Stimulated activated naive CD8-positive, alpha-beta T cell treated with anti-CD3 and anti-CD28 coated beads, Interleukin-15, Interleukin-2, amounts not matched to agents 100 ng/mL and 50 ng/mL, for 24 hours (primary cell): ENCODE measurements around the gene SAT2.

Source experiments
- H3K27ac Mint-ChIP-seq: one replicate; pipeline ENCODE4 v1.8.0; 2021; ENCODE audit warnings: mild to moderate bottlenecking, mixed read lengths
- H3K27me3 Mint-ChIP-seq: one replicate; pipeline ENCODE4 v1.8.0; 2021; ENCODE audit warnings: mixed read lengths
- H3K36me3 Mint-ChIP-seq: one replicate; pipeline ENCODE4 v1.8.0; 2021; ENCODE audit warnings: low read depth, mixed read lengths
- H3K4me1 Mint-ChIP-seq: one replicate; pipeline ENCODE4 v1.8.0; 2021; ENCODE audit warnings: low read depth, mixed read lengths
- H3K4me3 Mint-ChIP-seq: one replicate; pipeline ENCODE4 v1.8.0; 2021; ENCODE audit warnings: mild to moderate bottlenecking, mixed read lengths
- H3K9me3 Mint-ChIP-seq: one replicate; pipeline ENCODE4 v1.8.0; 2021; ENCODE audit warnings: mixed read lengths

Gene SAT2

DNA sequence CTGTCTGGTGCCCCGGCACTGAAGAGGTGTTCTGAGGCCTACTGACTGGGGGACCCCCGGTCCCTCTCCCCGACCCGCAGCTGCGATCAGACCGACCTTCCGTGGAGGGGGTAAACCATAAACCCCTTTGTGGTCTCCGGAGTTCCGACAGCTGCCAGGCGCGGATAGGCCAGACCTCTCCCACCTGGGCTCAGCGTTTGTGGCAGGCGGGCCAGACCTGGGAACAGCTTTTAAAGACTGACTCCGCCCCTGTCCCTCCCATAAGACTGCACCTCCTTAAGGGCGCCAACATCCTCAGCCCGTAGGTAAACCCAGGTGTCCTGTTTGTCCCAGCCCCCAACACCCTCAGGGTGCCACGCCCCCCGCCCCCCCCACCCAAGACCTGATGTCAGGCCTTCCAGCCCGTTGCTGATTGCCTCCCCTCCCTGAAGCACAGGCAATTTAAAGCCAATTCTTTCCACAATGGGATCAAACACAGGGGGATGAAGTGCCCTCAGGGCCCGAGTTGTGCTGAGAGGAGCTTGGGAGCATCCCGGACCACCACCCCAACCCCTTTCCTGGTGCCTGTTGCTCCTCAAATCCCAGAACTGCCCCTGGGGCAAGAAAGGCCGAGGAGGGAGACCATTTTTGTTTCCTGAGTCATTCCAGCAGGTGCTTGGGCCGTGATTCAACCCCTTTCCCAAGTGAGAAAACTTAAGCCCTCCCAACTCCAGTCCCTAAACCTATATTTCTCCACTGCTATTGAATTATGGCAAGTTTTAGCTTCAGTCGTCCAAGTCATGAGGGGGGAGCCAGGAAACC lies 37.5 kb downstream of the SAT2 start, which contains the start of gene SOX15:
Gene SOX15, minus strand, starts transcription at position 204 of the 801 bp plus-strand sequence. CDS start 418 bp downstream, outside the sequence.
- no peak within 1 kb of the TSS for H3K27ac Mint-ChIP-seq
- H3K9me3 Mint-ChIP-seq = no peaks in the 10 kb centered on the region
- H3K4me3 Mint-ChIP-seq = no peak within 1 kb of the TSS
- H3K36me3 Mint-ChIP-seq = peaks cover 56% of the 10 kb centered on the region
- H3K4me1 Mint-ChIP-seq = peaks cover 10% of the 10 kb centered on the region
- no peaks in the 10 kb centered on the region for H3K27me3 Mint-ChIP-seq

DNA sequence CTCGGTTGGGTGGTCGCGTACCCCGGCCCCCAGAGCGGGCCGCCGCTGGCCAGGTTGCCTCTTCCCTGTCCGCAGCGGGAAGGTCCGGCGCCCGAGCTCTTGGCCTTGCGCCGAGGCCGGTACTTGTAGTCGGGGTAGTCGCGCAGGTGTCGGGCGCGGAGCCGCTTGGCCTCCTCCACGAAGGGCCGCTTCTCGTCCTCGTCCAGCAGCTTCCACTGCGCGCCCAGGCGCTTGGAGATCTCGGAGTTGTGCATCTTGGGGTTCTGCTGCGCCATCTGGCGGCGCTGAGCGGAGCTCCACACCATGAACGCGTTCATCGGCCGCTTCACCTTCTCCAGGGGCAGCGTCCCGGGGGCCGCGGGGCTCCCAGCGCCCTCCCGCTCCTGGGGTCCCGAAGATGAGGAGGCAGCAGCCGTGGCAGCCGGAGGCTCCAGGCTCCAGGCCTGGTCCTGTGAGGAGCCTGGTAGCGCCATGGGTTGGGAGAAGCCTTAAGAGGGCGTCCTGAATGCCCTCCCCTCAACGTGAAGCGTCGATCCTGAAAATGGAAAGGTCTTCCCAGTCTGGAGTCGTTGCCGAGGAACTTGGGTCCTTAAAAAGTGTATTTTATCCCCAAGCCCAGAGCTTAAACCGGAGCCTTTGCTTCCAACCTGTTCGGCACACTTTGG lies 38.3 kb downstream of the SAT2 start:
- peaks cover 18% of the 10 kb centered on the region for H3K4me1 Mint-ChIP-seq
- H3K4me3 Mint-ChIP-seq = no peak overlapping the region
- peaks cover 58% of the 10 kb centered on the region for H3K36me3 Mint-ChIP-seq

DNA sequence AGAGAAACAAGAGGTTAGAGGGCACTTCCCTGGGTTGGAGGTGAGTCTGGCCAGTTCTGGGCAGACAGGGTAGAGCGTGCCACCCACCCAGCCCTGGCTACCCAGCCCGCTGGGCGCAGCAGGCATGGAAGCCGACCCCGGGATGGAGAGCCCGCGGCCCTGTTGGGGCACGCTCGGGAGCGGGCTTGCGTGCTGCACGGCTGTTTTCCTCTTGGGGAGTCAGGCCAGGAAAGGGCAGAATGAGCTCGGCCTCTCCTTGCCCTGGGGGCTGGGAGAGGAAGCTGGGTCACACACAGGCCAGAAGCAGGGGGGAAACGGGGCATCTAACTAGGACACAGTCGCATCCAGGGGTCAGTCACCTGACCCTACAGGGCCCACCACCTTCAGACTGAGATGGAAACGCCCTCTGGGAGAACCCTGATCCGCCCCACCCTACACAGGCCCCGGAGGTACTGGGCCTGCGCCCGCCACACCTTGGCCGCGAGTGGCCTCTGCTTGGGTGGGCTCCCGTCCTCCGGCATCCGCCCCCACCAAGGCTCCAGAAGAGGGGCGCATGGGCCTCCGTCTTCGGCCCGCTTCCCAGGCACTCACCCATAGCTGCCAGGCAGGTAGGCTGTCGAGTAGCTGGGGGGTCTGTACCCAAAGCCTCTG lies 38.9 kb downstream of the SAT2 start:
- H3K4me1 Mint-ChIP-seq = peaks cover 24% of the 10 kb centered on the region
- H3K9me3 Mint-ChIP-seq = no peaks in the 10 kb centered on the region
- H3K4me3 Mint-ChIP-seq = no peak overlapping the region
- H3K27ac Mint-ChIP-seq = no peak overlapping the region
- H3K36me3 Mint-ChIP-seq = peaks cover 55% of the 10 kb centered on the region
- H3K27me3 Mint-ChIP-seq = no peaks in the 10 kb centered on the region

More for the DNA sequence above, 38.3 kb downstream of the SAT2 start:
- no peak overlapping the region for H3K27ac Mint-ChIP-seq
- H3K27me3 Mint-ChIP-seq = no peaks in the 10 kb centered on the region
- no peaks in the 10 kb centered on the region for H3K9me3 Mint-ChIP-seq

DNA sequence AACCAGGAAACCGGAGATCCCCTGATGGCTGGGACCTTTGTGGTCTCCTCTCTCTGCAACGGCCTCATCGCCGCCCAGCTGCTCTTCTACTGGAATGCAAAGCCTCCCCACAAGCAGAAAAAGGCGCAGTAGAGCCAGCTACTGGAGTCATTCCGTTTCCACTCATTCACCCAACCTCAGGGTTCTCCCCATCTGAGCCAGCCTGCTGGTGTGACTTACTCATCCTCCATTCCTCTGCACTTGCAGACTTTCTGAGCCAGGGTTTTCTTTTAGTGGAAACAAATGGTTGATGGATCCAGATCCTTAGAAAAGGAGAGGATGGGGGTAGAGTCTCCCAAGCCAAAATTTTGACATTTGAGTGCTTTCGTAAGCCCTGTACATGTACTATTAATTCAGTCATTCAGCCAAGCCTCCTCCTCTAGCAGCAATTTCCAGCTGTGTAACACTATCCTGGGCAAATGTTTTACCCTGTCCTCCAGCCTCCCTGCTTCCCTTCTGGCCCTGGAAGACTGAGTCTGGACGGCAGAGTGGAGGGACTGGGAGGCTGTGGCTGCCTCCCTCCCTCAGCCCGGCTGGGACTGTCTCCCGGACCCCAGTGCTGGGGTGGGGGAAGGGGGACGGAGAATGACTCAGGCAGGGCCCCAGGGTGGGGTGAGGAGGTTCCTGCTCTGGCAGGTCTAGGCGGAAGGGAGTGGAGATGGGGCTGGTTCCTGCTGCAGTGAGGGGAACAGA lies 40.0 kb downstream of the SAT2 start:
- Mint-ChIP-seq H3K4me3 (no peak overlapping the region), H3K27ac (no peak overlapping the region), H3K9me3 (no peaks in the 10 kb centered on the region), H3K36me3 (peaks cover 47% of the 10 kb centered on the region), H3K27me3 (no peaks in the 10 kb centered on the region), H3K4me1 (peaks cover 31% of the 10 kb centered on the region)

DNA sequence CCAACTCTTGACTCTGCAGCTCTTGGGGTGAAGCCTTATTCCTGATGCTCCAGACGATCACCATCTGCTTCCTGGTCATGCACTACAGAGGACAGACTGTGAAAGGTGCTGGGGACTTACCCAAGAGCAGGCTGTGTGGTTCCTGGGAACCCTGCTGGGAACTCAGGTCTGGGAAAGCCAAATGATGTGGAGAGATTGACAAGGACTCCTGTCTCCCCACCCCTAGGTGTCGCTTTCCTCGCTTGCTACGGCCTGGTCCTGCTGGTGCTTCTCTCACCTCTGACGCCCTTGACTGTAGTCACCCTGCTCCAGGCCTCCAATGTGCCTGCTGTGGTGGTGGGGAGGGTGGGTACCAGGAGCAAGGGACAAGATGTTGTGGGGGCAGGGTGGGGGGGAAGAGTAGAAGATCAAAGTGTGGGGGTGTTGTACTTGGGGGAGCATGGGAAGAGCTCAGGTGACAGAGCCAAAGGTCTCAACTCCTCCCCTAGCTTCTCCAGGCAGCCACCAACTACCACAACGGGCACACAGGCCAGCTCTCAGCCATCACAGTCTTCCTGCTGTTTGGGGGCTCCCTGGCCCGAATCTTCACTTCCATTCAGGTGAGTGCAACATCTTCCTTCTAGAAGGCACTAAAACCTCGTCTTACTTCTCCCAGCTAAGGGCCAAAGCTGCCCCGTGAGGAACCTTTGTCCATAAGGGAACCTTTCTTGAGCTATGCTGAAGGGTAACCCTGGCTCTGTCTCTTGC lies 40.8 kb downstream of the SAT2 start:
- Mint-ChIP-seq H3K4me1 (peaks cover 39% of the 10 kb centered on the region), H3K4me3 (no peak overlapping the region), H3K9me3 (no peaks in the 10 kb centered on the region), H3K27me3 (no peaks in the 10 kb centered on the region), H3K36me3 (peaks cover 45% of the 10 kb centered on the region), H3K27ac (no peak overlapping the region)

DNA sequence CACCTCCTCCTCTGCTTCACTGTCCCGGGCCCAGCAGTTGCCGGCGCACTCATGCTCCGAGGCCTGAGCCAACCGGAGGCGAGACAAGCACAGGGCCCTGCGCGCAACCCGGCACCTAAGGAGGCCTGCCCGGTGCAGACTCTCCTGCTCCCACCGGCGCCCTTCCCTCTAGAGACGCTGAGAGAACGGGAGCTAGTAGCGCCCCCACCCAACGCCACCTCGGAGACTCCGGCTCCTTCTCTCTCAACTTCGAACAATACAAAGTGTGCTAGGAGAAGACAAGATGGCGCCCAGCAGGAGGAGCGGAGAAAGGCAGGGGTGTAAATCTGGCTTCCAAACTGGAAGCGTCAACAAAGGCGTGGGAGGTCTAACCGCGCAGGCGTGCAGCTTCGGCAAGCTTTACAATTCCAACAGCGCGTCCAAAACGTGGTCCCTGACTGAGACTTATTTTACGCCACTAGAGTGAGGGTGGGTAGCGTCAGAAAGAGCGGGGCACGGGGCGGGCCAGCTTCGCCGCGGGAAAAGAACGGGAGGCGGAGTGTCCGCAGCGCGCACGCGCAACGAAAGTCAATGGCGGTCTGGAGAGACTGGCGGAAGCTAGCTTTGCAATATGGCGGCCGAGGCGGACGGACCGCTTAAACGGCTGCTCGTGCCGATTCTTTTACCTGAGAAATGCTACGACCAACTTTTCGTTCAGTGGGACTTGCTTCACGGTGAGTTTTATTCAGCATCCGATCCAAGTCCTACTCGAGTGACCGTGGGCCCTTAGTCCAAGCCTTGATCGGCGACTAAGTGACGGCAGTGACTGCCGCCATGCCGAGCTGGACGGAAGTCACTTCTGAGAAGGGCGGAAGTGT lies 44.1 kb downstream of the SAT2 start, which contains the start of gene MPDU1:
Gene MPDU1, plus strand, starts transcription at position 600 of the 857 bp plus-strand sequence. Its CDS starts 11 bp downstream, at position 611.
- Mint-ChIP-seq H3K36me3 (peaks cover 59% of the 10 kb centered on the region), H3K27me3 (no peaks in the 10 kb centered on the region), H3K4me1 (peaks cover 69% of the 10 kb centered on the region), H3K9me3 (no peaks in the 10 kb centered on the region), H3K27ac (peak within 1 kb of the TSS; percentile 100), H3K4me3 (peak within 1 kb of the TSS; percentile 92)

DNA sequence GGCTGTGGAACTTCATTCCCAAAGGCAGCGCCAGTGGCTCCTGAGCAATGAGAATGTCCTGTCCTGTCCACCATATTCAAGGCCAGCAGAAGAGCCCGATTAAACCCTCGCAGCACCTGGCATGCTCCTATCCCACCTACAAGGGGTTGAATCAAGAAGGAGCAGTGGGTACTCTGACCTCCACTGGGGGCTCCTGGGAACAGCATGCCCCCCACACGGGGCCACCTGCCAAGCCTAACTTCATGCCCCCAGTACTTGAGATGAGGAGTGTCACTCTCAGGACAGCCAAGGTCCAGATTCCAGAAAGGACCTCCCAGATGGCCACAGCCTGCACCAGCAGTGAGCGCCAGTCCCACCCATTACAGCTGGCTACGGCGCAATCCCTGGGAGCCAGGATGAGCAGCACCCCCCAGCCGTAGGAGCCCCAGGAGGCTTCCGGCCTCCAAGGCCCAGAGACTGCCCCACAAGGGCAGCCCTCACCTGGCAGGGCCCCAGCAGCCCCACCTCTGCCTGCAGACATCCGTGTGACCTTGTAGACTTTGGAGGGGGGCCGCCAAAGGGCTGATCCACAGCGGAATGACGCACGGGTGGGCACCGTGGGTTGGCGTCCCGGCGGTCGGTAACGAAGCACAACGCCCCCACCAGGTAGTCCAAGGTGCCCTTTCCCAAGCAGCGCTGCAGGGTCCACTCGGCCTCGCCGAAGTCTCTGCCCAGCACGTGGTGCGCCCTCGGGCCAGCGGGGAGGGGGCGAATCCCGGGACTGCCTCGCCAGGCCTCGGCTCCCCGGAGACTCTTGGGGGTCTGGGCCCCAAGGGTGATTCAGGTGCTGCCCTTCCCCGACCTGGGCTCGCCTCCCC lies 45.0 kb downstream of the SAT2 start:
- no peaks in the 10 kb centered on the region for H3K9me3 Mint-ChIP-seq
- peak overlapping the region; percentile 100 for H3K27ac Mint-ChIP-seq
- H3K4me1 Mint-ChIP-seq = peaks cover 78% of the 10 kb centered on the region
- peaks cover 60% of the 10 kb centered on the region for H3K36me3 Mint-ChIP-seq
- no peaks in the 10 kb centered on the region for H3K27me3 Mint-ChIP-seq
- peak overlapping the region; percentile 92 for H3K4me3 Mint-ChIP-seq

DNA sequence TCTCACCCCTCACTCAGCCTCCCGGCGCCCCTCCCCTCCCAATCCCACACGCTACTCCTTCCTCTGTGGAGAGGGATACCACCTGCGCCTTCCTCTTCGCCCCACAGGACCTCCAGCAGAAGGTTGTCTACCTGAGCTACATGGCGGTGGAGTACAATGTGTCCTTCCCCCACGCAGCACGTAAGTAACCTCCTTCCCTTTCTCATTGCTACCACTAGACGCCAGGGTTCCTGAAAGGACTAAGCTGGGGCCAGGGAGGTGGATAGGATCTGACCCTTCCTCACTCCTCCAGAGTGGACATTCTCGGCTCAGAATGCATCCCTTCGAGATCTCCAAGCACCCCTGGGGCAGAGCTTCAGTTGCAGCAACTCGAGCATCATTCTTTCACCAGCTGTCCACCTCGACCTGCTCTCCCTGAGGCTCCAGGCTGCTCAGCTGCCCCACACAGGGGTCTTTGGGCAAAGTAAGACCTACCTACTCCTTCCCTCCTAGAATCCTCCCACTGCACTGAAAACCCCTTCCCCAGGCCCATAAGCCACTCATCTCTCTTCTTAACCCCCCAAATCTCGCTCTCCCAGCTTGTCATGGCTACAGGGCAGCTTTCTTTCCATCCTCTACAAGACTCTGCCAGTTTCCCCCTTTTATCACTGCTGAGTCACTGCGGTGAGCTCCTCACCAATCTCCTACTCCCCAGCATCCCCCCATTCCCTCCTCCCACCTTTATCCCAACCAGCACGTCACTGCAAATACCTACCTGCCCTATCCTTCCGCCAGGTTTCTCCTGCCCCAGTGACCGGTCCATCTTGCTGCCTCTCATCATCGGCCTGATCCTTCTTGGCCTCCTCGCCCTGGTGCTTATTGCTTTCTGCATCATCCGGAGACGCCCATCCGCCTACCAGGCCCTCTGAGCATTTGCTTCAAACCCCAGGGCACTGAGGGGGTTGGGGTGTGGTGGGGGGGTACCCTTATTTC lies 46.7 kb downstream of the SAT2 start:
- Mint-ChIP-seq H3K27me3 (no peaks in the 10 kb centered on the region), H3K27ac (peak overlapping the region; percentile 71), H3K36me3 (peaks cover 70% of the 10 kb centered on the region), H3K9me3 (no peaks in the 10 kb centered on the region), H3K4me3 (peak overlapping the region; percentile 42), H3K4me1 (peaks cover 94% of the 10 kb centered on the region)

DNA sequence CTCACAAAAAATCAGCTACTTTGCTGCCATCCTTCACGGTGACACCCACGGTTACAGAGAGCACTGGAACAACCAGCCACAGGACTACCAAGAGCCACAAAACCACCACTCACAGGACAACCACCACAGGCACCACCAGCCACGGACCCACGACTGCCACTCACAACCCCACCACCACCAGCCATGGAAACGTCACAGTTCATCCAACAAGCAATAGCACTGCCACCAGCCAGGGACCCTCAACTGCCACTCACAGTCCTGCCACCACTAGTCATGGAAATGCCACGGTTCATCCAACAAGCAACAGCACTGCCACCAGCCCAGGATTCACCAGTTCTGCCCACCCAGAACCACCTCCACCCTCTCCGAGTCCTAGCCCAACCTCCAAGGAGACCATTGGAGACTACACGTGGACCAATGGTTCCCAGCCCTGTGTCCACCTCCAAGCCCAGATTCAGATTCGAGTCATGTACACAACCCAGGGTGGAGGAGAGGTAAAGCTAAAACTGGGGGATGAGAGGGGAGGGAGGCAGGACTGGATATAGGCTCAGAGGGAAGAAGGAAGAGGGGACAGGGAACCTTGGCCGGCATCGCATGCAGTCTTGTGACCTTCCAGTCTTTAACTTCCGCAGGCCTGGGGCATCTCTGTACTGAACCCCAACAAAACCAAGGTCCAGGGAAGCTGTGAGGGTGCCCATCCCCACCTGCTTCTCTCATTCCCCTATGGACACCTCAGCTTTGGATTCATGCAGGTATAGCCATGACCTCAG lies 47.6 kb downstream of the SAT2 start:
- peaks cover 96% of the 10 kb centered on the region for H3K4me1 Mint-ChIP-seq
- H3K27ac Mint-ChIP-seq = peak overlapping the region; percentile 99
- H3K27me3 Mint-ChIP-seq = no peaks in the 10 kb centered on the region
- H3K9me3 Mint-ChIP-seq = no peaks in the 10 kb centered on the region
- peak overlapping the region; percentile 70 for H3K4me3 Mint-ChIP-seq
- H3K36me3 Mint-ChIP-seq = peaks cover 77% of the 10 kb centered on the region

DNA sequence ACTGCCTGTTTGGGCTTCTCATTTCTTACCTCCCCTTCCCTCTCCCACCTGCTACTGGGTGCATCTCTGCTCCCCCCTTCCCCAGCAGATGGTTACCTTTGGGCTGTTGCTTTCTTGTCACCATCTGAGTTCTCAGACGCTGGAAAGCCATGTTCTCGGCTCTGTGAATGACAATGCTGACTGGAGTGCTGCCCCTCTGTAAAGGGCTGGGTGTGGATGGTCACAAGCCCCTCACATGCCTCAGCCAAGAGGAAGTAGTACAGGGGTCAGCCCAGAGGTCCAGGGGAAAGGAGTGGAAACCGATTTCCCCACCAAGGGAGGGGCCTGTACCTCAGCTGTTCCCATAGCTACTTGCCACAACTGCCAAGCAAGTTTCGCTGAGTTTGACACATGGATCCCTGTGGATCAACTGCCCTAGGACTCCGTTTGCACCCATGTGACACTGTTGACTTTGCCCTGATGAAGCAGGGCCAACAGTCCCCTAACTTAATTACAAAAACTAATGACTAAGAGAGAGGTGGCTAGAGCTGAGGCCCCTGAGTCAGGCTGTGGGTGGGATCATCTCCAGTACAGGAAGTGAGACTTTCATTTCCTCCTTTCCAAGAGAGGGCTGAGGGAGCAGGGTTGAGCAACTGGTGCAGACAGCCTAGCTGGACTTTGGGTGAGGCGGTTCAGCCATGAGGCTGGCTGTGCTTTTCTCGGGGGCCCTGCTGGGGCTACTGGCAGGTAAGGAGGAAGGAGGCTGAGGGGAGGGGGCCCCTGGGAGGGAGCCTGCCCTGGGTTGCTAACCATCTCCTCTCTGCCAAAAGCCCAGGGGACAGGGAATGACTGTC lies 48.4 kb downstream of the SAT2 start, which contains the start of gene CD68:
Gene CD68, plus strand, starts transcription at position 638 of the 833 bp plus-strand sequence. Its CDS starts 40 bp downstream, at position 678.
- H3K9me3 Mint-ChIP-seq = no peaks in the 10 kb centered on the region
- peak within 1 kb of the TSS; percentile 99 for H3K27ac Mint-ChIP-seq
- peaks cover 96% of the 10 kb centered on the region for H3K4me1 Mint-ChIP-seq
- H3K36me3 Mint-ChIP-seq = peaks cover 79% of the 10 kb centered on the region
- H3K4me3 Mint-ChIP-seq = peak within 1 kb of the TSS; percentile 95
- H3K27me3 Mint-ChIP-seq = no peaks in the 10 kb centered on the region
